Motor neuron (in vitro differentiated cells): ENCODE results near the gene KLHL13. TPM values are rescaled to one million over a fixed set of nuclear protein-coding genes. Genes with fewer than 3 reads are reported as not detected.

Experiments used
- ATAC-seq, 8 experiments: fragments of 200-7000 bp; cut with Tn5 transposase; replicated peaks in 6 of 8; 2 replicates each; pipeline ENCODE4 v1.8.0; 2021; ENCODE audit warnings: mild to moderate bottlenecking in 8 of 8, moderate library complexity in 8 of 8
- H3K27ac ChIP-seq, 2 donors: fragments of 250-450 bp; sonication (Bioruptor Pico); 2 replicates each; pipeline ENCODE4 v1.9.0; 2021; ENCODE audit warnings: antibody characterized with exemption in 2 of 2, mild to moderate bottlenecking in 2 of 2, moderate library complexity in 1 of 2
- H3K4me1 ChIP-seq, 2 donors: fragments of 250-450 bp; sonication (Bioruptor Pico); replicated peaks in 1 of 2; 2 replicates each; pipeline ENCODE4 v1.6.1; 2021; ENCODE audit warnings: antibody characterized with exemption in 2 of 2, mild to moderate bottlenecking in 2 of 2, moderate library complexity in 1 of 2
- H3K4me3 ChIP-seq, 5 donors: fragments of 250-450 bp; sonication (Bioruptor Pico); 2 replicates each; pipeline ENCODE4 v1.9.0; 2021; ENCODE audit warnings: antibody characterized with exemption in 5 of 5, mild to moderate bottlenecking in 5 of 5, moderate library complexity in 4 of 5
- WGBS, 10 experiments: fragments of 450-650 bp; shearing (Covaris generic); methylation state at CpG; one replicate each; pipeline ENCODE4 v1.0.0; 2022; 5-methylcytosine and 5-hydroxymethylcytosine counted together
- in situ Hi-C, 9 experiments: fragments of 400-800 bp; cut with MboI; loops; one replicate each; pipeline ENCODE4 v1.15.0; 2021; ENCODE audit warnings: low sequenced_read_pairs in 9 of 9, low pct_unique_long_range_greater_than_20kb in 2 of 9; ENCODE audit not compliant: unreplicated experiment in 9 of 9
- total RNA-seq, 8 experiments: library from RNA; unstranded; fragments of 300-600 nt; gene quantifications; 2 replicates each; pipeline versions ENCODE4 v1.2.3 to v1.2.4, GENCODE V29; 2022

KLHL13 gene
- total RNA-seq, 8 experiments from 2014 or later: 0.35 to 47.1 (median 26.8) TPM

GRCh38 chrX:117871796-117872195 is 244.8 kb downstream of the KLHL13 start:
- H3K4me1 ChIP-seq: no peaks in the 10 kb centered on the region
- H3K4me3 ChIP-seq: no peak overlapping the region
- ATAC-seq: no peak
- no CpG with 5 or more reads among the region's 1 CpG for WGBS, 10 experiments
- in situ Hi-C loops: no loop called here
- H3K27ac ChIP-seq: no peak overlapping the region

DNA sequence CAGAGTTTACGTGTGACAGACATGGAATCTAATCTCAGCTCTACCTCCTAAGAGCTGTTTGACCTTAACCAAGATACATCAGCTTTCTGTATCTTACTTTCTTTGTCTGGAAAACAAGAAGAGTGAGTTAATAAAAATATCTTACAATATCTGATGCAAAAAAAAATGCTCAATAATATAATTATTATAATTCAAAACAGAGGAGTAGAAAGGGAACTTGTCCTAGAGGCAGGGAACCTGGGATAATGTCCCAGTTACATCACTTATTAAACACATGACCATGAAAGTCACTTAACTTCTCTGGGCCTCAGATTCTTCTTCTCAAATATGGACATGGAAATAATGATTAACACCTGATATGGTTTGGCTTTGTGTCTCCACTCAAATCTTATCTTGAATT is 256.1 kb downstream of the KLHL13 start:
- H3K4me3 ChIP-seq: no peak overlapping the region
- no peak overlapping the region for H3K27ac ChIP-seq
- 0 to 100% (median 30%) methylated on average over 1 of the region's 1 CpG; no CpG with 5 or more reads in 4 of the 10 experiments for WGBS, 10 experiments
- in situ Hi-C loops: no loop called here
- no peak for ATAC-seq
- no peaks in the 10 kb centered on the region for H3K4me1 ChIP-seq

- WGBS, 10 experiments: 0% methylated on average over 1 of the region's 2 CpGs; no CpG with 5 or more reads in 7 of the 10 experiments
- Histone ChIP-seq H3K27ac (no peak overlapping the region), H3K4me1 (no peaks in the 10 kb centered on the region), H3K4me3 (no peak overlapping the region)
- in situ Hi-C loops: no loop called here
- no peak for ATAC-seq
These were observed 261.8 kb downstream of the KLHL13 start for GRCh38 chrX:117854806-117855205.

DNA sequence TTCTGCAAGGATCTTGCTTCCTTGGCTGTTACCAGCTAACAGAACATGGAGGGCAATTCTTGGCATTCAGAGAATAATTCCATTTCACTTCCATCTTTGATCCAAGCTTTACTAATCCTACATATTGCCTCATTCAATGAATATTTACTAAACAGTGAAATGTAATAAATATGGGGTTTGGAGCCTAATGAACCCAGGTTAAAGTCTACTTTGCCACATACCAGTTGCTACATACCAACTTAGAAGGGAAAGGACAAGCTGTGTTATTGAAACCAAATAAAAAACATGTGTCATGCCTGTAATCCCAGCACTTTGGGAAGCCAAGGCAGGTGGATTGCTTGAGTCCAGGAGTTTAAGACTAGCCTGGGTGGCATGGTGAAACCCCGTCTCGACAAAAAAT is 265.6 kb downstream of the KLHL13 start:
- 0 to 100% (median 9%) methylated on average over 2 of the region's 2 CpGs; no CpG with 5 or more reads in 6 of the 10 experiments for WGBS, 10 experiments
- ATAC-seq: no peak
- H3K4me3 ChIP-seq: no peak overlapping the region
- H3K27ac ChIP-seq: no peak overlapping the region
- in situ Hi-C loops: no loop called here
- H3K4me1 ChIP-seq: no peaks in the 10 kb centered on the region

Other genes with a start within 250 kb of the KLHL13 start
- gene WDR44, start 229.3 kb upstream of the KLHL13 start, total RNA-seq: 10 to 100 TPM in 6 of 8 experiments, 1 to 10 TPM in 2; 6.8 to 19.7 (median 13.2) TPM